GM20000 (cell line): ENCODE results near the gene RPL15.

Experiments
- DNase-seq: peaks from one replicate; pipeline ENCODE4 v3.0.0; 2012; ENCODE audit warnings: low spot score
- CTCF ChIP-seq: IDR thresholded peaks from 2 replicates; pipeline ENCODE4 v1.5.1; 2012; ENCODE audit warnings: mild to moderate bottlenecking, control low read depth; ENCODE audit errors: extremely low read depth, missing control alignments

The RPL15 gene

GRCh38 chr3:23945663-23945912 lies 28.7 kb downstream of the RPL15 start:
- no peak for TF ChIP-seq CTCF
- DNase-seq: no peak

- no peak for TF ChIP-seq CTCF
- DNase-seq: peak; percentile 98
Measured at GRCh38 chr3:23945913-23946687, 29.2 kb downstream of the RPL15 start.

- DNase-seq: no peak
- no peak for TF ChIP-seq CTCF
Measured at GRCh38 chr3:23948761-23949160, 31.8 kb downstream of the RPL15 start.

GRCh38 chr3:23949784-23950183 lies 32.9 kb downstream of the RPL15 start:
- TF ChIP-seq CTCF: no peak
- peak; percentile 39 for DNase-seq

- TF ChIP-seq CTCF: no peak
- no peak for DNase-seq
Measured at GRCh38 chr3:23950293-23950692, 33.4 kb downstream of the RPL15 start.

GRCh38 chr3:23952646-23953045 lies 35.7 kb downstream of the RPL15 start:
- no peak for DNase-seq
- TF ChIP-seq CTCF: no peak

- TF ChIP-seq CTCF: no peak
- no peak for DNase-seq
Measured at GRCh38 chr3:23953523-23953922, 36.6 kb downstream of the RPL15 start.

GRCh38 chr3:23954144-23954543 lies 37.2 kb downstream of the RPL15 start:
- DNase-seq: no peak
- TF ChIP-seq CTCF: no peak
